Osteocyte (in vitro differentiated cells): ENCODE data around the gene KSR1. TPM values are rescaled to one million over a fixed set of nuclear protein-coding genes. Genes with fewer than 3 reads are reported as not detected.

ENCODE experiments used
- DNase-seq: peaks from one replicate; pipeline ENCODE4 v3.0.0; 2021; ENCODE audit warnings: mixed read lengths; ENCODE audit not compliant: unreplicated experiment; ENCODE audit errors: extremely low spot score
- H3K27ac Mint-ChIP-seq: one replicate; pipeline ENCODE4 v1.8.0; 2021; ENCODE audit warnings: mild to moderate bottlenecking, mixed read lengths; ENCODE audit not compliant: unreplicated experiment
- H3K27me3 Mint-ChIP-seq: one replicate; pipeline ENCODE4 v1.8.0; 2021; ENCODE audit warnings: mixed read lengths; ENCODE audit not compliant: unreplicated experiment
- H3K36me3 Mint-ChIP-seq: one replicate; pipeline ENCODE4 v1.8.0; 2021; ENCODE audit warnings: mixed read lengths; ENCODE audit not compliant: unreplicated experiment
- H3K4me1 Mint-ChIP-seq: one replicate; pipeline ENCODE4 v1.8.0; 2021; ENCODE audit warnings: mixed read lengths; ENCODE audit not compliant: unreplicated experiment
- H3K4me3 Mint-ChIP-seq: one replicate; pipeline ENCODE4 v1.8.0; 2021; ENCODE audit warnings: mild to moderate bottlenecking, moderate library complexity, mixed read lengths; ENCODE audit not compliant: unreplicated experiment
- H3K9me3 Mint-ChIP-seq: one replicate; pipeline ENCODE4 v1.8.0; 2021; ENCODE audit warnings: mixed read lengths; ENCODE audit not compliant: unreplicated experiment
- total RNA-seq: library from RNA; stranded (reverse); gene quantifications from 2 replicates; pipeline ENCODE4 v1.2.1, GENCODE V29; 2021
- TF ChIP-seq, protein P1 (sequence below): fragments of 200-600 bp; sonication (generic); IDR thresholded peaks from 2 replicates; pipeline ENCODE4 v1.5.0; 2021; ENCODE audit warnings: antibody characterized with exemption, mild to moderate bottlenecking, moderate library complexity

Gene KSR1
- total RNA-seq, 1 donor from 2014 or later: 63.4 TPM

GRCh38 chr17:27585792-27586191 lies 129.5 kb downstream of the KSR1 start:
- Mint-ChIP-seq H3K9me3 (no peaks in the 10 kb centered on the region), H3K27me3 (no peaks in the 10 kb centered on the region), H3K36me3 (peaks cover 14% of the 10 kb centered on the region), H3K4me3 (no peak overlapping the region), H3K4me1 (peaks cover 26% of the 10 kb centered on the region), H3K27ac (peak overlapping the region; percentile 68)
- DNase-seq: no peak
- TF ChIP-seq, protein P1, sequence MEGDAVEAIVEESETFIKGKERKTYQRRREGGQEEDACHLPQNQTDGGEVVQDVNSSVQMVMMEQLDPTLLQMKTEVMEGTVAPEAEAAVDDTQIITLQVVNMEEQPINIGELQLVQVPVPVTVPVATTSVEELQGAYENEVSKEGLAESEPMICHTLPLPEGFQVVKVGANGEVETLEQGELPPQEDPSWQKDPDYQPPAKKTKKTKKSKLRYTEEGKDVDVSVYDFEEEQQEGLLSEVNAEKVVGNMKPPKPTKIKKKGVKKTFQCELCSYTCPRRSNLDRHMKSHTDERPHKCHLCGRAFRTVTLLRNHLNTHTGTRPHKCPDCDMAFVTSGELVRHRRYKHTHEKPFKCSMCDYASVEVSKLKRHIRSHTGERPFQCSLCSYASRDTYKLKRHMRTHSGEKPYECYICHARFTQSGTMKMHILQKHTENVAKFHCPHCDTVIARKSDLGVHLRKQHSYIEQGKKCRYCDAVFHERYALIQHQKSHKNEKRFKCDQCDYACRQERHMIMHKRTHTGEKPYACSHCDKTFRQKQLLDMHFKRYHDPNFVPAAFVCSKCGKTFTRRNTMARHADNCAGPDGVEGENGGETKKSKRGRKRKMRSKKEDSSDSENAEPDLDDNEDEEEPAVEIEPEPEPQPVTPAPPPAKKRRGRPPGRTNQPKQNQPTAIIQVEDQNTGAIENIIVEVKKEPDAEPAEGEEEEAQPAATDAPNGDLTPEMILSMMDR: no peak

DNA sequence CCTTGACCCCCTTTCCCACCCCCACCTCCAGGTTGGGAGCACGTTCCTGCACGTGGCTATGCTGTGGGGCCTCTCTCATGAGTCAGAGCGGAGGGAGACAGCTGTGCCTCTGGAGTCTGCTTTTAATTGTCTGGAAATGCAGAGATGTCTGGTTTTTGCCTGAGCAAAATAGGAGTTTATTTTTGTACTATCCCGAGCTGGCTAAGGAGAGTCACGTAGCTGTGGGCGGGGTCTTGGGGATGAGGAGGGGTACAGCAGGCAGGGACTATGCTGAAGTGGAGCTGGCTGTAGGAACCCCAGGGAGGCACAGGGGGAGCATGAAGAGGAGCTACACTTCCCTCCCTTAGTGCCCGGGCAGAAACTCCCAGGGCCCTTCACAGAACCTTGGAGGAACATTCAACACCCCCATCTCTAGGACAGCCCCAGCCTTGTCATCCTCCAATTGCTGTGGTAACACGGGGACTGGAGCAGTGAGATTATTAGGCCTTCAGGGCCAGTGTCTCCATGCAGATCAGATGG lies 130.0 kb downstream of the KSR1 start:
- Mint-ChIP-seq H3K27me3 (no peaks in the 10 kb centered on the region), H3K4me3 (no peak overlapping the region), H3K36me3 (peaks cover 14% of the 10 kb centered on the region), H3K4me1 (peaks cover 26% of the 10 kb centered on the region), H3K9me3 (no peaks in the 10 kb centered on the region), H3K27ac (peak overlapping the region; percentile 68)
- TF ChIP-seq, protein P1: no peak
- DNase-seq: no peak

GRCh38 chr17:27588354-27588753 lies 132.1 kb downstream of the KSR1 start:
- H3K27me3 Mint-ChIP-seq: no peaks in the 10 kb centered on the region
- H3K36me3 Mint-ChIP-seq: peaks cover 16% of the 10 kb centered on the region
- no peak overlapping the region for H3K27ac Mint-ChIP-seq
- H3K4me3 Mint-ChIP-seq: no peak overlapping the region
- TF ChIP-seq, protein P1: no peak
- no peaks in the 10 kb centered on the region for H3K9me3 Mint-ChIP-seq
- DNase-seq: no peak
- H3K4me1 Mint-ChIP-seq: peaks cover 23% of the 10 kb centered on the region

DNA sequence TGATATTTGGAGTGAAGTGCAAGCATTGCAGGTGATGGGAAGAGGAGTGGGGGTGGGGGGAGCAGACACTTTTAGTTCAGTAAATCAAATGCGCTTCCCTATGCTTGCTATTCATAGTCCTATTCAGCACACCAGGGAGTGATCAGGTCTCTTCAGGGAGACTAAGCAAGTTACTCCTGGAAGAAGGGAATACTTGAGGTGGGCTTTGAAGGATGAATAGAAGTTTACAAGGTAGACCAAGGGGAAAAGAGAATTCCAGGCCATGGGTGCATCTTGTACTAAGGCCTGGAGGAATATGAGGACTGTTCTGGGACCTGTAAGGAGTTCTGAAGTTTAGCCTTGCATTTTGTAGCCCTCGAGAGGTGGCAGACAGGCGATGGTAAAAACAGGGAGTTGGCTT lies 134.6 kb downstream of the KSR1 start:
- Mint-ChIP-seq H3K27ac (no peak overlapping the region), H3K27me3 (no peaks in the 10 kb centered on the region), H3K4me3 (no peak overlapping the region), H3K4me1 (peaks cover 8% of the 10 kb centered on the region), H3K9me3 (no peaks in the 10 kb centered on the region), H3K36me3 (peaks cover 11% of the 10 kb centered on the region)
- TF ChIP-seq, protein P1: no peak
- no peak for DNase-seq

DNA sequence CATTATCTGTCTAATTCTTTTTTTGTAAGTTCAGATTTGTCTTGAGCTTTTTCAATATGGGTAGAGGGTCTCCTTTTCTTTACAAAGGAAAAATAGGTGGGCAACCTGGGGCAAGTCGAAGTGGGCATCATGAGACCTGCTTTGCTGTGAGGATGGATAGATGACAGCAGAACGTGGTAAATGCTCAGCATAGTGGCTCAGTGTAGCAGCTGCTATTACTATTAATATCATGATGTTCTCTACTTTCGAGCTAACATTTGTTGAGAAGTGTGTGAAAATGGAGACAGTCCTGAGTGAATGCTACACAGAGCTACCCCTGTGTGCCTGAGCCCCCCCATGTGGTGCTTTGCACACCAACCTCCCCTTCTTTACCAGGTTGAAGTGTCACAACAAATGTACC lies 135.7 kb downstream of the KSR1 start:
- TF ChIP-seq, protein P1: no peak
- DNase-seq: no peak
- Mint-ChIP-seq H3K27me3 (no peaks in the 10 kb centered on the region), H3K4me3 (no peak overlapping the region), H3K9me3 (no peaks in the 10 kb centered on the region), H3K27ac (no peak overlapping the region), H3K4me1 (no peaks in the 10 kb centered on the region), H3K36me3 (peaks cover 16% of the 10 kb centered on the region)
